Thyroid gland (tissue), 4 donors: ENCODE data around the gene PDE3A.

Experiments
- POLR2A ChIP-seq, 2 donors: fragments of 450-650 bp; IDR thresholded peaks; one replicate each; pipeline ENCODE4 v1.6.1; 2017; ENCODE audit warnings: antibody characterized with exemption in 2 of 2, mild to moderate bottlenecking in 2 of 2, moderate library complexity in 1 of 2
- TF ChIP-seq, protein P1 (sequence below), 6 experiments: fragments of 200-600 bp in 3 of 6; fragments of 450-650 bp in 3 of 6; sonication (generic) in 3 of 6; IDR thresholded peaks; one replicate each; pipeline ENCODE4 v1.5.1; 2016 to 2019; ENCODE audit warnings: antibody characterized with exemption in 6 of 6, mild to moderate bottlenecking in 2 of 6, inconsistent platforms in 1 of 6, moderate library complexity in 1 of 6

DNA sequence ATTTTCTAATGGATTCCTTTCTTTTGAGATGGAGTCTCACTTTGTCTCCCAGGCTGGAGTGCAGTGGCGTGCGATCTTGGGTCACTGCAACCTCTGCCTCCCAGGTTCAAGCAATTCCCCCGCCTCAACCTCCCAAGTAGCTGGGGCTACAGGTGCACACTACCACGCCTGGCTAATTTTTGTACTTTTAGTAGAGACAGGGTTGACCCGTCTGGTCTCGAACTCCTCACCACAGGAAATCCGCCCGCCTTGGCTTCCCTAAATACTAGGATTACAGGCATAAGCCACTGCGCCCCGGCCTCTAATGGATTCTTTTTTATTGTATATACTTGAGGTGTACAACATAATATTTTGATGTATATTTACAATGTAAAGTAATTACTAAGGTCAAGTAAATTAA lies 186.7 kb downstream of the PDE3A start:
- TF ChIP-seq, protein P1, sequence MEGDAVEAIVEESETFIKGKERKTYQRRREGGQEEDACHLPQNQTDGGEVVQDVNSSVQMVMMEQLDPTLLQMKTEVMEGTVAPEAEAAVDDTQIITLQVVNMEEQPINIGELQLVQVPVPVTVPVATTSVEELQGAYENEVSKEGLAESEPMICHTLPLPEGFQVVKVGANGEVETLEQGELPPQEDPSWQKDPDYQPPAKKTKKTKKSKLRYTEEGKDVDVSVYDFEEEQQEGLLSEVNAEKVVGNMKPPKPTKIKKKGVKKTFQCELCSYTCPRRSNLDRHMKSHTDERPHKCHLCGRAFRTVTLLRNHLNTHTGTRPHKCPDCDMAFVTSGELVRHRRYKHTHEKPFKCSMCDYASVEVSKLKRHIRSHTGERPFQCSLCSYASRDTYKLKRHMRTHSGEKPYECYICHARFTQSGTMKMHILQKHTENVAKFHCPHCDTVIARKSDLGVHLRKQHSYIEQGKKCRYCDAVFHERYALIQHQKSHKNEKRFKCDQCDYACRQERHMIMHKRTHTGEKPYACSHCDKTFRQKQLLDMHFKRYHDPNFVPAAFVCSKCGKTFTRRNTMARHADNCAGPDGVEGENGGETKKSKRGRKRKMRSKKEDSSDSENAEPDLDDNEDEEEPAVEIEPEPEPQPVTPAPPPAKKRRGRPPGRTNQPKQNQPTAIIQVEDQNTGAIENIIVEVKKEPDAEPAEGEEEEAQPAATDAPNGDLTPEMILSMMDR (IDR thresholded peaks at IDR 0.05) = no peak
- no peak for TF ChIP-seq POLR2A (IDR thresholded peaks at IDR 0.05)
